Liver (tissue), 9 donors: Measurements from ENCODE around the gene TEX264. TPM values are rescaled to one million over a fixed set of nuclear protein-coding genes. Genes with fewer than 3 reads are reported as not detected.

ENCODE experiments used
- DNase-seq: peaks from one replicate; pipeline ENCODE4 v3.0.0-alpha.2; 2017; ENCODE audit warnings: low spot score
- H3K27ac ChIP-seq, 2 donors: one replicate each; pipeline ENCODE4 v1.7.0; 2013; ENCODE audit warnings: inconsistent platforms in 2 of 2, low read length in 2 of 2, control low read depth in 1 of 2, low read depth in 1 of 2, mild to moderate bottlenecking in 1 of 2
- H3K27me3 ChIP-seq, 4 donors: one replicate each; pipeline versions ENCODE4 v1.6.1 to v1.7.0; 2013; ENCODE audit warnings: low read length in 3 of 4, inconsistent platforms in 1 of 4, mild to moderate bottlenecking in 1 of 4, moderate library complexity in 1 of 4; ENCODE audit not compliant: control insufficient read depth in 4 of 4, insufficient read depth in 4 of 4
- H3K36me3 ChIP-seq, 4 donors: one replicate each; pipeline versions ENCODE4 v1.6.1 to v1.7.0; 2013; ENCODE audit warnings: low read length in 3 of 4, mild to moderate bottlenecking in 3 of 4, low read depth in 1 of 4, moderate library complexity in 1 of 4; ENCODE audit not compliant: control insufficient read depth in 4 of 4, insufficient read depth in 3 of 4
- H3K4me1 ChIP-seq, 4 donors: one replicate each; pipeline versions ENCODE4 v1.6.1 to v1.7.0; 2013; ENCODE audit warnings: low read length in 3 of 4, mild to moderate bottlenecking in 3 of 4, moderate library complexity in 1 of 4; ENCODE audit not compliant: control insufficient read depth in 4 of 4, insufficient read depth in 4 of 4
- H3K4me3 ChIP-seq, 3 donors: one replicate each; pipeline versions ENCODE4 v1.6.1 to v1.7.0; 2013; ENCODE audit warnings: low read length in 3 of 3, control low read depth in 1 of 3, low read depth in 1 of 3, mild to moderate bottlenecking in 1 of 3
- H3K9ac ChIP-seq, 2 donors: one replicate each; pipeline ENCODE4 v1.7.0; 2013; ENCODE audit warnings: low read length in 2 of 2, mild to moderate bottlenecking in 2 of 2, moderate library complexity in 2 of 2, control low read depth in 1 of 2, low read depth in 1 of 2
- H3K9me3 ChIP-seq, 4 donors: one replicate each; pipeline versions ENCODE4 v1.6.1 to v1.7.0; 2013; ENCODE audit warnings: low read length in 3 of 4; ENCODE audit not compliant: control insufficient read depth in 4 of 4
- ATF3 ChIP-seq: IDR thresholded peaks from 2 replicates; pipeline ENCODE4 v1.6.1; 2016; ENCODE audit warnings: antibody characterized with exemption
- CTCF ChIP-seq: fragments of 150-350 bp; IDR thresholded peaks from 2 replicates; pipeline ENCODE4 v1.5.1; 2017; ENCODE audit warnings: improper control_type of control experiment, low read depth, low read length; ENCODE audit not compliant: missing input control
- EGR1 ChIP-seq, 2 donors: IDR thresholded peaks; 2 replicates each; pipeline ENCODE4 v1.6.1; 2016 to 2018; ENCODE audit warnings: antibody characterized with exemption in 2 of 2, low read depth in 2 of 2
- FOXA2 ChIP-seq: IDR thresholded peaks from 2 replicates; pipeline ENCODE4 v1.6.1; 2016; ENCODE audit warnings: antibody characterized with exemption
- HNF4A ChIP-seq, 2 donors: conservative IDR thresholded peaks; 2 replicates each; pipeline ENCODE4 v1.6.1; 2016; ENCODE audit warnings: antibody characterized with exemption in 2 of 2, mild to moderate bottlenecking in 2 of 2
- HNF4G ChIP-seq: IDR thresholded peaks from 2 replicates; pipeline ENCODE4 v1.6.1; 2016; ENCODE audit warnings: antibody characterized with exemption
- JUND ChIP-seq, 2 donors: IDR thresholded peaks; 2 replicates each; pipeline ENCODE4 v1.6.1; 2016; ENCODE audit warnings: antibody characterized with exemption in 2 of 2
- REST ChIP-seq: IDR thresholded peaks from 2 replicates; pipeline ENCODE4 v1.6.1; 2016; ENCODE audit warnings: antibody characterized with exemption, mild to moderate bottlenecking
- RXRA ChIP-seq, 2 donors: IDR thresholded peaks; 2 replicates each; pipeline ENCODE4 v1.6.1; 2017 to 2018; ENCODE audit warnings: antibody characterized with exemption in 2 of 2, mild to moderate bottlenecking in 1 of 2
- SP1 ChIP-seq: IDR thresholded peaks from 2 replicates; pipeline ENCODE4 v1.6.1; 2018; ENCODE audit warnings: antibody characterized with exemption, mild to moderate bottlenecking
- YY1 ChIP-seq: IDR thresholded peaks from 2 replicates; pipeline ENCODE4 v1.6.1; 2016; ENCODE audit warnings: antibody characterized with exemption, mild to moderate bottlenecking
- WGBS: extraction: QIAGEN DNeasy Blood & Tissue Kit; methylation state at CpG from one replicate; pipeline ENCODE4 v1.1.7; 2013; 5-methylcytosine and 5-hydroxymethylcytosine counted together
- polyA plus RNA-seq, 2 donors: library from polyadenylated mRNA; stranded (reverse) in 1 of 2; unstranded in 1 of 2; fragments of 200-250 nt in 1 of 2; fragments of >200 nt in 1 of 2; fragmentation: Nextera tagmentation in 1 of 2; extraction: Ambion mirVana in 1 of 2; gene quantifications; one replicate each; pipeline versions ENCODE4 v1.2.1 to v1.2.3, GENCODE V29; 2013 to 2015
- total RNA-seq, 2 donors: library from RNA; depleted of rRNA; stranded (reverse); fragments of >200 nt; gene quantifications; one replicate each; pipeline ENCODE4 v1.2.3, GENCODE V29; 2014
- donor health status: healthy.
- donor health status: healthy.
- donor health status: healthy.
- donor health status: healthy.
- donor health status: healthy.

The TEX264 gene
- total RNA-seq: 10 to 100 TPM; 21.2 to 31.2 TPM
- polyA plus RNA-seq: 10 to 100 TPM; 40.0 to 48.4 TPM

GRCh38 chr3:51670823-51671733 lies at the start of gene TEX264:
Gene TEX264 (plus strand): TSS chr3:51671252. CDS start chr3:51674305, 3,053 bp downstream.
- Histone ChIP-seq H3K9ac (peak within 1 kb of the TSS; percentile 47 to 53), H3K27me3 (no peaks in the 10 kb centered on the region), H3K36me3 (peaks cover 0 to 12% (median 3%) of the 10 kb centered on the region in 4 donors), H3K4me3 (peak within 1 kb of the TSS; percentile 73 to 83 (median 76)), H3K9me3 (no peaks in the 10 kb centered on the region), H3K4me1 (peaks cover 4 to 46% (median 36%) of the 10 kb centered on the region in 4 donors), H3K27ac (peak within 1 kb of the TSS; percentile 75 to 77)
- TF ChIP-seq CTCF (no peak), RXRA (IDR thresholded peaks at IDR 0.05) (peak in 1 of 2 donors; percentile 30)
- peak; percentile 91 for DNase-seq
- under 1% methylated on average over 81 of the region's 81 CpGs for WGBS

GRCh38 chr3:51622413-51622812 lies 48.6 kb upstream of the TEX264 start:
- H3K27me3 ChIP-seq: no peaks in the 10 kb centered on the region
- H3K9me3 ChIP-seq: no peaks in the 10 kb centered on the region
- no peak for TF ChIP-seq HNF4A (conservative IDR thresholded peaks at IDR 0.05)
- TF ChIP-seq JUND (IDR thresholded peaks at IDR 0.05): no peak
- no peak for TF ChIP-seq YY1
- TF ChIP-seq HNF4G: no peak
- TF ChIP-seq FOXA2: no peak
- TF ChIP-seq SP1: no peak
- no peak for TF ChIP-seq ATF3
- TF ChIP-seq EGR1 (IDR thresholded peaks at IDR 0.05; ENCODE audit: low read depth in 2 of 2): no peak
- no peak for TF ChIP-seq CTCF
- TF ChIP-seq REST: no peak
- 97% methylated on average over 3 of the region's 3 CpGs for WGBS
- peaks cover 0 to under 1% (median 0%) of the 10 kb centered on the region in 4 donors for H3K36me3 ChIP-seq
- no peak overlapping the region for H3K9ac ChIP-seq
- H3K4me1 ChIP-seq: peaks cover 8 to 59% (median 51%) of the 10 kb centered on the region in 4 donors
- DNase-seq: no peak
- H3K27ac ChIP-seq: peak overlapping the region; percentile 64 to 90
- no peak overlapping the region for H3K4me3 ChIP-seq
